Mucosa of descending colon (tissue), 3 donors: ENCODE results near the gene WWC2. TPM values are rescaled to one million over a fixed set of nuclear protein-coding genes. Genes with fewer than 3 reads are reported as not detected.

Source experiments
- ATAC-seq: fragments of 200-7000 bp; cut with Tn5 transposase; one replicate; pipeline ENCODE4 v1.9.1; 2020; ENCODE audit warnings: mild to moderate bottlenecking, moderate library complexity
- DNase-seq, 3 donors: peaks; one replicate each; pipeline ENCODE4 v3.0.0-alpha.2; 2020
- H3K36me3 ChIP-seq: fragments of 200-600 bp; one replicate; pipeline ENCODE4 v1.8.0; 2021; ENCODE audit warnings: low read depth, mild to moderate bottlenecking
- H3K4me1 ChIP-seq: fragments of 200-600 bp; one replicate; pipeline ENCODE4 v1.8.0; 2021; ENCODE audit warnings: low read depth, mild to moderate bottlenecking
- H3K4me3 ChIP-seq: fragments of 200-600 bp; one replicate; pipeline ENCODE4 v1.8.0; 2021; ENCODE audit warnings: mild to moderate bottlenecking
- H3K9me3 ChIP-seq: fragments of 200-600 bp; one replicate; pipeline ENCODE4 v1.8.0; 2021; ENCODE audit warnings: mild to moderate bottlenecking
- CTCF ChIP-seq: fragments of 200-600 bp; IDR thresholded peaks from one replicate; pipeline ENCODE4 v1.8.0; 2022; ENCODE audit warnings: antibody characterized with exemption, mild to moderate bottlenecking
- intact Hi-C, 2 donors: fragments of 100-400 bp; cut with DNase I in 1 of 2; cut with micrococcal nuclease in 1 of 2; formaldehyde crosslinking; loops; one replicate each; pipeline versions ENCODE4 v1.11.0 to v1.11.1; 2022; cut with DNase I, micrococcal nuclease
- total RNA-seq, 3 donors: library from RNA; stranded (reverse); fragmentation: NEBNext Ultra II Directional in 2 of 3; extraction: Animal tissue kit (Norgen Biotek cat#: 25700) in 2 of 3; gene quantifications; one replicate each; pipeline versions ENCODE4 v1.2.1 to v1.2.4, GENCODE V29; 2021 to 2023
- donor health status: DM: no; HTN: no; CAD: no; lungs with moderate emphysema.
- donor health status: DM: no; HTN: no; CAD: no.
- donor health status: DM: no; HTN: yes; CAD: no.

The WWC2 gene
- total RNA-seq, 3 donors from 2014 or later: 6.4 to 31.2 (median 7.7) TPM

- Histone ChIP-seq H3K4me3 (no peak overlapping the region), H3K9me3 (no peaks in the 10 kb centered on the region), H3K4me1 (peaks cover 5% of the 10 kb centered on the region), H3K36me3 (no peaks in the 10 kb centered on the region)
- TF ChIP-seq CTCF: no peak
- peak in 1 of 3 donors; percentile 7 for DNase-seq
- ATAC-seq: peak; percentile 56
- intact Hi-C loops: no loop called here
Measured at GRCh38 chr4:183342541-183343533, 243.8 kb downstream of the WWC2 start.

GRCh38 chr4:183343730-183344129, 244.7 kb downstream of the WWC2 start:
- no peak for DNase-seq
- H3K9me3 ChIP-seq: no peaks in the 10 kb centered on the region
- intact Hi-C loops: no loop called here
- H3K4me3 ChIP-seq: no peak overlapping the region
- H3K4me1 ChIP-seq: peaks cover 5% of the 10 kb centered on the region
- no peaks in the 10 kb centered on the region for H3K36me3 ChIP-seq
- TF ChIP-seq CTCF: no peak
- no peak for ATAC-seq

GRCh38 chr4:183344523-183345255, 245.6 kb downstream of the WWC2 start:
- intact Hi-C loops: no loop called here
- DNase-seq (no peak), ATAC-seq (no peak)
- Histone ChIP-seq H3K36me3 (no peaks in the 10 kb centered on the region), H3K4me3 (no peak overlapping the region), H3K4me1 (peaks cover 5% of the 10 kb centered on the region), H3K9me3 (no peaks in the 10 kb centered on the region)
- no peak for TF ChIP-seq CTCF

GRCh38 chr4:183345261-183345660, 246.2 kb downstream of the WWC2 start:
- Histone ChIP-seq H3K9me3 (no peaks in the 10 kb centered on the region), H3K36me3 (no peaks in the 10 kb centered on the region), H3K4me1 (peaks cover 5% of the 10 kb centered on the region), H3K4me3 (no peak overlapping the region)
- no peak for DNase-seq
- intact Hi-C loops: no loop called here
- no peak for TF ChIP-seq CTCF
- no peak for ATAC-seq

GRCh38 chr4:183347146-183347545, 248.1 kb downstream of the WWC2 start:
- TF ChIP-seq CTCF: no peak
- H3K4me3 ChIP-seq: no peak overlapping the region
- H3K36me3 ChIP-seq: no peaks in the 10 kb centered on the region
- intact Hi-C loops: no loop called here
- peaks cover 5% of the 10 kb centered on the region for H3K4me1 ChIP-seq
- ATAC-seq: no peak
- no peak for DNase-seq
- no peaks in the 10 kb centered on the region for H3K9me3 ChIP-seq
